Body of pancreas (tissue), 4 donors: Measurements from ENCODE around the gene GPATCH3. TPM values are rescaled to one million over a fixed set of nuclear protein-coding genes. Genes with fewer than 3 reads are reported as not detected.
A peak's percentile ranks its signal among the peaks of the same experiment; 100 is the strongest.

ENCODE experiments used
- ATAC-seq: fragments of 150-250 bp; one replicate; pipeline ENCODE4 v1.9.1; 2016
- DNase-seq, 4 donors: peaks; one replicate each; pipeline ENCODE4 v3.0.0-alpha.2; 2019
- H3K27ac ChIP-seq, 4 donors: fragments of 200-600 bp; sonication (generic); 1 replicate in 3 of 4; 2 replicates in 1 of 4; pipeline versions ENCODE4 v1.5.1 to v1.6.1; 2016 to 2019; ENCODE audit warnings: mild to moderate bottlenecking in 1 of 4, mixed read lengths in 1 of 4, moderate library complexity in 1 of 4
- H3K27me3 ChIP-seq, 2 donors: fragments of 200-600 bp; sonication (generic); one replicate each; pipeline ENCODE4 v1.6.0; 2016; ENCODE audit warnings: mild to moderate bottlenecking in 1 of 2
- H3K36me3 ChIP-seq, 2 donors: fragments of 200-600 bp; sonication (generic); replicated peaks in 1 of 2; 2 replicates each; pipeline ENCODE4 v1.5.1; 2016; ENCODE audit warnings: low read depth in 2 of 2; ENCODE audit not compliant: insufficient read depth in 1 of 2
- H3K4me1 ChIP-seq: fragments of 200-600 bp; sonication (generic); one replicate; pipeline ENCODE4 v1.6.0; 2016
- H3K4me3 ChIP-seq, 2 donors: fragments of 200-600 bp; sonication (generic); 1 replicate in 1 of 2; 2 replicates in 1 of 2; pipeline ENCODE4 v1.5.1; 2016 to 2019
- H3K9me3 ChIP-seq, 3 donors: fragments of 200-600 bp; sonication (generic); 1 replicate in 2 of 3; 2 replicates in 1 of 3; pipeline ENCODE4 v1.5.1; 2016
- POLR2A ChIP-seq, 3 donors: fragments of 450-650 bp; IDR thresholded peaks; one replicate each; pipeline ENCODE4 v1.6.1; 2016; ENCODE audit warnings: antibody characterized with exemption in 3 of 3, mild to moderate bottlenecking in 2 of 3
- WGBS, 2 donors: methylation state at CpG; one replicate each; pipeline ENCODE4 v1.1.5; 2017; 5-methylcytosine and 5-hydroxymethylcytosine counted together
- intact Hi-C: fragments of 100-400 bp; cut with DNase I; formaldehyde crosslinking; loops from one replicate; pipeline ENCODE4 v1.15.1; 2023
- total RNA-seq, 2 donors: library from RNA; depleted of rRNA; stranded (reverse); fragments of >200 nt; gene quantifications; one replicate each; pipeline ENCODE4 v1.1.0, GENCODE V29; 2016
- TF ChIP-seq, protein P1 (sequence below), 7 experiments: fragments of 450-650 bp in 4 of 7; fragments of 200-600 bp in 3 of 7; sonication (generic) in 3 of 7; IDR thresholded peaks; one replicate each; pipeline ENCODE4 v1.5.1; 2016 to 2019; ENCODE audit warnings: antibody characterized with exemption in 7 of 7

Gene GPATCH3
- total RNA-seq, 2 donors from 2014 or later, result 4.9 to 19.4 TPM

DNA sequence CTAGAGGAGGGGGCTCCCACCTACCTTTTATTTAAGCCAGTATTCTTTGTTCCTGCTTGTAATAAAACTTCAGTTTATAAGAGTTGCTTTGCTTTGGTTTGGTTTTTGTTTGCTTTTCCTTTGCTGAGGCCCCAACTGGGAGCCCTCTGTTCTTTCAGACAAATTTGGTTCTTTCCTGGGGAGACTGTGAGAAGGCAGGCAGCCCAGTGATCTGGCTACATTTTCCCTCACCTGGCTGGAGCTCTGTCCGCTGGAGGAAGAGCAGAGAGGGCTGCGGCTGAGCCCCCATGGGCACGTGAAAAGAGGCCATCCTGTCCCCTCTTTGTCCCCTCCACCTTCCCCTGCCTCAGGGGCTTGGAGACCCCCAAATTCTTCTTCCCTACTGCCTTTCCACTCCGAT is 44.6 kb downstream of the GPATCH3 start:
- H3K27ac ChIP-seq, result no peak overlapping the region
- intact Hi-C loops, result no loop called here
- TF ChIP-seq, protein P1, sequence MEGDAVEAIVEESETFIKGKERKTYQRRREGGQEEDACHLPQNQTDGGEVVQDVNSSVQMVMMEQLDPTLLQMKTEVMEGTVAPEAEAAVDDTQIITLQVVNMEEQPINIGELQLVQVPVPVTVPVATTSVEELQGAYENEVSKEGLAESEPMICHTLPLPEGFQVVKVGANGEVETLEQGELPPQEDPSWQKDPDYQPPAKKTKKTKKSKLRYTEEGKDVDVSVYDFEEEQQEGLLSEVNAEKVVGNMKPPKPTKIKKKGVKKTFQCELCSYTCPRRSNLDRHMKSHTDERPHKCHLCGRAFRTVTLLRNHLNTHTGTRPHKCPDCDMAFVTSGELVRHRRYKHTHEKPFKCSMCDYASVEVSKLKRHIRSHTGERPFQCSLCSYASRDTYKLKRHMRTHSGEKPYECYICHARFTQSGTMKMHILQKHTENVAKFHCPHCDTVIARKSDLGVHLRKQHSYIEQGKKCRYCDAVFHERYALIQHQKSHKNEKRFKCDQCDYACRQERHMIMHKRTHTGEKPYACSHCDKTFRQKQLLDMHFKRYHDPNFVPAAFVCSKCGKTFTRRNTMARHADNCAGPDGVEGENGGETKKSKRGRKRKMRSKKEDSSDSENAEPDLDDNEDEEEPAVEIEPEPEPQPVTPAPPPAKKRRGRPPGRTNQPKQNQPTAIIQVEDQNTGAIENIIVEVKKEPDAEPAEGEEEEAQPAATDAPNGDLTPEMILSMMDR (IDR thresholded peaks at IDR 0.05), result no peak
- no peak for TF ChIP-seq POLR2A (IDR thresholded peaks at IDR 0.05)
- 92 to 96% methylated on average over 4 of the region's 4 CpGs for WGBS, 2 donors
- no peaks in the 10 kb centered on the region for H3K9me3 ChIP-seq
- H3K4me1 ChIP-seq, result no peaks in the 10 kb centered on the region
- H3K36me3 ChIP-seq, result peaks cover 0 to 3% of the 10 kb centered on the region in 2 donors
- no peaks in the 10 kb centered on the region for H3K27me3 ChIP-seq
- ATAC-seq (no peak), DNase-seq (no peak)
- H3K4me3 ChIP-seq, result no peak overlapping the region

DNA sequence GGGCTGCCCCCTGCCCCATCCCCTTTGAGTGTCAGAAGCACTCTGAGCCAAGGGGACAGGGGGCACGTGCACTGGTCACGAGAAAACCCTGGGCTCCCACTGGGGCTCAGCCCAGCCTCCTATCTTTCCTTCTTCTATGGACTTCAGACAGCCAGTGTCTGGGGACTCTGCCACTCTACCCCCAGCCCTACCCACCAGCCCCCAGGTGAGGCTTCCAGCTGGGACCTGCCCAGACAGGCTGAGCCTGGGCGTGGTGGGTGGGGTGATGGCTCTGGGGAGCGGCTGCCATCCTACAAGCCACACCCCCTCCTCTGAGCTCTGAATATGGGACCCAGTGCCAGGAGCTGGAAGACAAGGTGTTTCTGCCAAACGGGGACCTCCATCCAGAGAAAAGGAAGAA is 45.4 kb downstream of the GPATCH3 start:
- WGBS, 2 donors, result 57 to 90% methylated on average over 1 to 5 of the region's 5 CpGs
- DNase-seq, result no peak
- TF ChIP-seq, protein P1 (IDR thresholded peaks at IDR 0.05), result no peak
- TF ChIP-seq POLR2A (IDR thresholded peaks at IDR 0.05), result no peak
- H3K27ac ChIP-seq, result no peak overlapping the region
- no peaks in the 10 kb centered on the region for H3K4me1 ChIP-seq
- intact Hi-C loops, result no loop called here
- peaks cover 0 to 3% of the 10 kb centered on the region in 2 donors for H3K36me3 ChIP-seq
- no peaks in the 10 kb centered on the region for H3K27me3 ChIP-seq
- ATAC-seq, result no peak
- no peak overlapping the region for H3K4me3 ChIP-seq
- H3K9me3 ChIP-seq, result no peaks in the 10 kb centered on the region

GRCh38 chr1:26853600-26853999 is 46.7 kb downstream of the GPATCH3 start:
- peaks cover 0 to 3% of the 10 kb centered on the region in 2 donors for H3K36me3 ChIP-seq
- ATAC-seq, result no peak
- H3K4me3 ChIP-seq, result no peak overlapping the region
- H3K9me3 ChIP-seq, result no peaks in the 10 kb centered on the region
- WGBS, 2 donors, result 91 to 98% methylated on average over 8 to 10 of the region's 10 CpGs
- intact Hi-C loops, result no loop called here
- H3K27me3 ChIP-seq, result no peaks in the 10 kb centered on the region
- TF ChIP-seq POLR2A (IDR thresholded peaks at IDR 0.05), result no peak
- TF ChIP-seq, protein P1 (IDR thresholded peaks at IDR 0.05), result no peak
- H3K4me1 ChIP-seq, result no peaks in the 10 kb centered on the region
- peak overlapping the region in 2 of 4 donors; percentile 10 to 26 for H3K27ac ChIP-seq
- no peak for DNase-seq

DNA sequence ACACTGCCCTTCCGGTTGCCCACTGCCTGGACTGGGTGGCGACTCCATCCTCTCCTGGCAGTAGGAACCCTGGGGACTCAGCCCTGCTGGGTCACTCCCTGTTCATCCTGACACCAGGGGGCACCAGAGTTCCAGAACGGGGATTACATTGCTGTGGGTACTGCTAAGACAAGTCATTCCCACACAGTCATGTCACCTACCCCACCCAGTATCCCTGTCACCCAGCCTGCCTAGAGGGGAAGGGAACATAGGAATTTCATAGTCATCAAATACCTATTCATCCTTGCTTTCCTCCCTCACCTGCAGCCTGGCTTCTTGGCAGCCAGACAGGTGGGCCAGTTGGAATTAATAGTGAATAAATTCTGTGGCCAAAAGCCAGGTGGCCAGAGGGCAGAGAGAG is 47.1 kb downstream of the GPATCH3 start:
- 13 to 26% methylated on average over 3 of the region's 3 CpGs for WGBS, 2 donors
- H3K4me3 ChIP-seq, result no peak overlapping the region
- peak overlapping the region in 2 of 4 donors; percentile 10 to 26 for H3K27ac ChIP-seq
- peak; percentile 84 for ATAC-seq
- DNase-seq, result peak; percentile 88 to 93 (median 90)
- H3K4me1 ChIP-seq, result no peaks in the 10 kb centered on the region
- no peaks in the 10 kb centered on the region for H3K9me3 ChIP-seq
- H3K36me3 ChIP-seq, result peaks cover 0 to 3% of the 10 kb centered on the region in 2 donors
- no peaks in the 10 kb centered on the region for H3K27me3 ChIP-seq
- intact Hi-C loops, result no loop called here
- TF ChIP-seq POLR2A (IDR thresholded peaks at IDR 0.05), result no peak
- TF ChIP-seq, protein P1 (IDR thresholded peaks at IDR 0.05), result peak; percentile 74 to 87 (median 82)

DNA sequence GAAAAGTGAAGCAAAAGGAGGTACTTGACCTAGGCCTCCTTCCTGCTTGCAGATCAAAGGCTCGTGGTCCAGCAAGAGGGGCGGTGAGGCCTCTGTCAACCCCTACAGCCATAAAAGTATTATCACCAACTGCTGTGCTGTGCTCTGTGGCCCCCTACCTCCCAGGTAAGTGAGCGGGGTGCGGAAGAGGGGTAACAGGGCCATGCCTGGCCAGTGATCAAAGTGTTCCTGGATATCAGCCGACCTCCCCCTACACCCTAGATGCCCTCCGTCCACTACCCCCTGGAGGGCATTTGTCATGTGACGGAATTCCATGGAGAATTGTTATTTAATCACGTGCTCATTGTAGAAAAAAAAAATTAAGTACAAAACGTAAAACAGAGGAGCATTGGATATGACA is 47.6 kb downstream of the GPATCH3 start:
- no peak for TF ChIP-seq POLR2A (IDR thresholded peaks at IDR 0.05)
- TF ChIP-seq, protein P1 (IDR thresholded peaks at IDR 0.05), result no peak
- 63 to 69% methylated on average over 9 of the region's 9 CpGs for WGBS, 2 donors
- DNase-seq (no peak), ATAC-seq (peak; percentile 21)
- intact Hi-C loops, result no loop called here
- H3K4me3 ChIP-seq, result no peak overlapping the region
- no peaks in the 10 kb centered on the region for H3K9me3 ChIP-seq
- H3K4me1 ChIP-seq, result no peaks in the 10 kb centered on the region
- no peaks in the 10 kb centered on the region for H3K27me3 ChIP-seq
- peaks cover 0 to 3% of the 10 kb centered on the region in 2 donors for H3K36me3 ChIP-seq
- H3K27ac ChIP-seq, result no peak overlapping the region
